ENCODE measurements around the gene ZNF653. TPM values are rescaled to one million over a fixed set of nuclear protein-coding genes. Genes with fewer than 3 reads are reported as not detected.

Gene ZNF653
- total RNA-seq, 2 donors from 2014 or later, result 7.5 to 10.4 TPM

- intact Hi-C loops (cut with DNase I, micrococcal nuclease), result no loop called here
- ATAC-seq (peak; percentile 46), DNase-seq (peak; percentile 77 to 87)
Observed at GRCh38 chr19:11530432-11530831, 24.8 kb upstream of the ZNF653 start.

GRCh38 chr19:11528551-11529341, 23.1 kb upstream of the ZNF653 start, which contains the start of gene ECSIT:
Gene ECSIT, minus strand, starts transcription at chr19:11529134. Its CDS starts 9,964 bp downstream, at chr19:11519170.
- ATAC-seq (peak; percentile 97), DNase-seq (peak; percentile 98)

GRCh38 chr19:11519138-11519537, 13.5 kb upstream of the ZNF653 start:
- intact Hi-C loops (cut with DNase I, micrococcal nuclease), result no loop called here
- no peak for DNase-seq
- ATAC-seq, result no peak

More at GRCh38 chr19:11528551-11529341, 23.1 kb upstream of the ZNF653 start, which contains the start of gene ECSIT:
- intact Hi-C loops (cut with DNase I, micrococcal nuclease), result no loop called here

GRCh38 chr19:11513946-11514345, 8.3 kb upstream of the ZNF653 start:
- no peak for DNase-seq
- intact Hi-C loops (cut with DNase I, micrococcal nuclease), result no loop called here
- ATAC-seq, result no peak

- ATAC-seq, result no peak
- DNase-seq, result no peak
- intact Hi-C loops (cut with DNase I, micrococcal nuclease), result no loop called here
Observed at GRCh38 chr19:11510444-11510843, 4.8 kb upstream of the ZNF653 start.

GRCh38 chr19:11507370-11508078, 1.9 kb upstream of the ZNF653 start:
- DNase-seq, result no peak
- intact Hi-C loops (cut with DNase I, micrococcal nuclease), result no loop called here
- ATAC-seq, result no peak

GRCh38 chr19:11506967-11507366, 1.3 kb upstream of the ZNF653 start:
- no peak for ATAC-seq
- DNase-seq, result no peak
- intact Hi-C loops (cut with DNase I, micrococcal nuclease), result no loop called here

- peak in 1 of 2 donors; percentile 28 for DNase-seq
- peak; percentile 39 for ATAC-seq
- intact Hi-C loops (cut with DNase I, micrococcal nuclease), result no loop called here
Observed at GRCh38 chr19:11506101-11506555, 489 bp upstream of the ZNF653 start.

GRCh38 chr19:11505032-11505503, 571 bp downstream of the ZNF653 start:
- ATAC-seq, result peak; percentile 91
- peak; percentile 99 for DNase-seq
- intact Hi-C loops (cut with DNase I, micrococcal nuclease), result no loop called here

- ATAC-seq (no peak), DNase-seq (no peak)
- intact Hi-C loops (cut with DNase I, micrococcal nuclease), result no loop called here
Observed at GRCh38 chr19:11504502-11505031, 1.1 kb downstream of the ZNF653 start.

GRCh38 chr19:11499890-11500420, 5.7 kb downstream of the ZNF653 start:
- ATAC-seq (no peak), DNase-seq (no peak)
- intact Hi-C loops (cut with DNase I, micrococcal nuclease), result loop anchor here in 1 of 2 donors (10.0 kb wide), 1 partner anchor 85 kb away; no protein-coding TSS in a partner anchor

- DNase-seq (no peak), ATAC-seq (no peak)
- intact Hi-C loops (cut with DNase I, micrococcal nuclease), result loop anchor here in 1 of 2 donors (10.0 kb wide), 1 partner anchor 86 kb away; no protein-coding TSS in a partner anchor
Observed at GRCh38 chr19:11499220-11499726, 6.4 kb downstream of the ZNF653 start.

- peak; percentile 84 for ATAC-seq
- DNase-seq, result peak; percentile 62 to 79
- intact Hi-C loops (cut with DNase I, micrococcal nuclease), result loop anchor here in 1 of 2 donors (10.0 kb wide), 1 partner anchor 88 kb away; no protein-coding TSS in a partner anchor
Observed at GRCh38 chr19:11496391-11497163, 9.1 kb downstream of the ZNF653 start.

GRCh38 chr19:11495885-11496284, 9.8 kb downstream of the ZNF653 start:
- ATAC-seq (no peak), DNase-seq (no peak)
- intact Hi-C loops (cut with DNase I, micrococcal nuclease), result loop anchor here in 1 of 2 donors (10.0 kb wide), 1 partner anchor 89 kb away; no protein-coding TSS in a partner anchor

- no peak for ATAC-seq
- intact Hi-C loops (cut with DNase I, micrococcal nuclease), result loop anchor here in 1 of 2 donors (10.0 kb wide), 1 partner anchor 89 kb away; no protein-coding TSS in a partner anchor
- no peak for DNase-seq
Observed at GRCh38 chr19:11495481-11495880, 10.2 kb downstream of the ZNF653 start.

GRCh38 chr19:11494634-11495285, 10.9 kb downstream of the ZNF653 start:
- DNase-seq (no peak), ATAC-seq (no peak)
- intact Hi-C loops (cut with DNase I, micrococcal nuclease), result loop anchor here in 1 of 2 donors (10.0 kb wide), 1 partner anchor 90 kb away; no protein-coding TSS in a partner anchor

GRCh38 chr19:11489378-11489777, 16.3 kb downstream of the ZNF653 start:
- no peak for DNase-seq
- ATAC-seq, result no peak
- intact Hi-C loops (cut with DNase I, micrococcal nuclease), result loop anchor here in 1 of 2 donors (10.0 kb wide), 1 partner anchor 195 kb away; the partner anchor contains the start of gene TSPAN16
